NOMO-1 treated with DMSO at 0.1 percent for 48 hours (cell line): ENCODE results near the gene FLYWCH1.
A peak's percentile ranks its signal among the peaks of the same experiment; 100 is the strongest.

Experiments used
- DNase-seq: peaks from one replicate; lab custom pipeline; 2025; ENCODE audit not compliant: unreplicated experiment; lab: John Stamatoyannopoulos, UW

FLYWCH1 gene

DNA sequence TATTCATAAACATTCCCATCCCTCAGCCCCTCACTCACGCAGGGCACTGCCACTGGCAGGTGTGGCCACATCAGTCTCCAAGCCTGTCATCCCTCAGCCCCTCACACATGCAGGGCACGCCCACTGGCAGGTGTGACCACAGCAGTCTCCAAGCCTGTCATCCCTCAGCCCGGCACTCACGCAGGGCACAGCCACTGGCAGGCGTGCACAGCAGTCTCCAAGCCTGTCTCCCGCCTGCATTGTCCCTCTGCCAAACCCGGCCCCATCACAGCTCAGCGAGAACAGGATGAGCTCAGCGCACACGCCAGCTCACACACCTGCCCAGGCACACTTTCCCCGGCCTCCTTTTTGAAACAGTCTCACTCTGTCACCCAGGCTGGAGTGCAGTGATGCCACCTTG, 40.9 kb downstream of the FLYWCH1 start:
- no peak for DNase-seq

DNA sequence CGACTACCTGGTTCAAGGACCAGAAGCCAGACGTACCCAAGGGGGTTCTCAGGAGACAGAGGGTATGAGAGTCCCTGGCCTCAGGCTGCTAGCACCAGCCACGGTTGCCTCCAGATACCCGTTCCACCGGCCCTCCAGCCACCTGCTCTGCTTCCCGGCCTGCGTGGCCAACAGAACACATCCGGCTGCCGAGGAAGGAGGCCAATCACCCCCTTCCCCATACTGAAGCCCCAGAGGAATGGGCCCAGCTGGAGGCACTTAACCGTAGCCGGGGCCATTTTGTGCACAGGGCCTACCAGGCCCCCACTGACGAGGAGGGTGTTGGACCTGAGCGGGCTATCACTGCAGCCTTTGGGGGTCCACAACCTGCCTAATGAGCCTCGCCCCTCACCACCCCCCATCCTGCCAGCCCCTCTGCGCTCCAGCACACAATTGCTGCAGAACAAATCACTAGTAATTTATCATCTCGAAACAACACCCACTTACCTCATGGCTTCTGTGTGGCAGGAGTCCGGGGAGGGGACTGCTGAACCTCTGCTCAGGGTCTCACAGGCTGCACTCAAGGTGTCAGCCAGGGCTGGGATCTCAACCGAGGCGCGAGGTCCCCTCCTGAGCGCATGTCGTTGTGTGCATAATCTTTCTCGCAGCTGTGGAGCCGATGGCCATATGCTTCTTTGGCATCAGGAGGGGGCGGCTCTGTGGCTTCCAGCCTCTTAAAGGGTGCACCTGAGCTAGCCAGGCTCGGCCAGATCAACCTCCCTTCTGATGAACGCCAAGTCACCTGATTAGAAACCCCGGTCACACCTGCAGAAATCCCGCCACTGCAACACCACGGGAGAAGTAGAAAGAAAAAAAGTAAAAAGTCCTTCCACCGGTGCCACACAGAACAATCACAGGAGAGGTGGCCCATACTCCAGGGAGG, 42.2 kb downstream of the FLYWCH1 start:
- no peak for DNase-seq

DNA sequence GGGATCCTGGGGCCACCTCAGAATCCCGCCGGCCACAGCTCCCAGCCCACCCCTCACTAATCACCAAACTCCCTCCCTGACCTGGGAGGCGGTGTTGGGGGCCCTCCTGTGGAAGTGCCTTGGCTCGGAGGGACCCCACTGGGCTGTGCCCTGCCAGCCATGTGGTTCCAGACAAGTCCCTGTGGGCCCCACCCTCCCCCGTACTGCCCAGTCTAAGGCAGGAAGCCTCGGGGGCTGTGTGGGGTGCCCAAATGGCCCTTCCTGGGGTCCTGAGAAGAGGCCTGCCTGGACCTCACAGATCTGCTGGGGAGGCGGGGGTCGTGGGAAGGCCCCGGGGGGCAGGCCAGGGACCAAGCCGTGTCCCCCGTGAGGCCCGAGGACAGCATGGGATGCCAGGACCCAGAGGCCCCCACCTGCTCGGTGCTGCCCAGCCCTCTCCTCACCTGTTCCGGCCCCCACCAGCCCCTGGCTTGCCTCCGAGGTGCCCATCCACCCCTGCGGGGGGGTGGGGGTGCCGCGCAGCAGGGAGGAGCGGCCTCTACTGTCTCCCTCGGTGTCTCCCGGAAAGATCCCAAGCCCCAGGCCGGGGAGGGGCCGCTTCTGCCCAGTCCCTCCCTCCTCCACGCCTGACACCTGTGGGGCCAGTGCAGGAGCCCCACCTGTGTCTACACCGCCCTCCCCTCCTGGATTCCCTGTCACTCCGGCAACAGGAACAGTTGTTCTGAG, 43.1 kb downstream of the FLYWCH1 start:
- no peak for DNase-seq

DNA sequence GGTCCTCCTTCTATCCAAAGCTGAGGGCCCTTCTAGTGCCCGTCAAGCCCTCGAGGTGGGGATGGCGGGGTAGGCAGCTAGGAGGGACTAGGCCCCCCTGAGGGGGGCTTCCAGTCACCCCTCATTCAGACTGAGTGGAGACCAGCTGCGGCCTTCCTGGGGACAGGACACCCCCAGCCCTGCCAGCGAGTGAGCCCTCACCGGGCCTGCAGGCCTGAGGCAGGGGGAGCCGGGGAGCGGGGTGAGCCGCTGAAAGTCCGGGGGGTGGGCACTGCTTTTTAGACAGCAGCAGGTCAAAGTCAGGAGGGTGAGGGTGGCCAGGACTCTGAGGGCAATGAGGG, 43.7 kb downstream of the FLYWCH1 start:
- DNase-seq: no peak

DNA sequence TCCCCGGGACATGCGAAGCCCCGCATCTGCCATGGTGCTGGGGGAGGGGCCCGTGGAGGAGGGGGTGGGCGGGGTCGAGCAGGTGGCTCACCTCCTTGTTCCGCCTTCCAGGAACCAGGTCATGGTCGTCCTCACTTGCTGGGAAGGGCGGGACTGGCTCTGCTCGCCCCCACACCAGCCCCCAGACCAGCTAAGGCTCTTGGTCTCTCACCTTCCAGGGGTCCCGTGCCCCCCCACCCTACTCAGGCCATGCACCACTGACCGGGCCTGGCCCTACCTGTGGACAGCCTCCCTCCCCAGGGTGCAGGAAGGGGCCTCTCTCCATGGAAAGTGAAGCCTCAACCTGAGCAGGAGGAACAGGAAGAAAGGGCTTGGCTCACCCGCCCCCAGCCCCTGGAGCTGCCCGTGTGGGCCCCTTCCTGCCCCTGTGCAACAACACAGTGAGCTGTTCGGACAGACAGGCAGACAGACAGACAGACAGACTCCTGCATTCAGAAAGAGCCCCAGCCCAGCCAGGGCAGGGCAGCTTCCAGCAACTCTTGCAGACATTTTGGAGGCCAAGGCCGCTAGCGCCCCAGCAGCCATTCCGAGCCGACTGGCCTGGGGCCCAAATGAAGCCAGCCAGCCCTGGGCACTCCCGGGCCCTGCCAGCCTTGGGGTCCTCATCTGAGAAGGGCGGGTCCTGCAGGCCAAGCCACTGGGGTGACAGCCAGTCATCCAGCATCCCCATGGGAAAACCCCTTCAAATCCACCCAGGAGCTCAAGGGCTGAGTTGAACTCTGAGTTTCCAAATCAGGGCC, 44.2 kb downstream of the FLYWCH1 start:
- peak; percentile 46 for DNase-seq

DNA sequence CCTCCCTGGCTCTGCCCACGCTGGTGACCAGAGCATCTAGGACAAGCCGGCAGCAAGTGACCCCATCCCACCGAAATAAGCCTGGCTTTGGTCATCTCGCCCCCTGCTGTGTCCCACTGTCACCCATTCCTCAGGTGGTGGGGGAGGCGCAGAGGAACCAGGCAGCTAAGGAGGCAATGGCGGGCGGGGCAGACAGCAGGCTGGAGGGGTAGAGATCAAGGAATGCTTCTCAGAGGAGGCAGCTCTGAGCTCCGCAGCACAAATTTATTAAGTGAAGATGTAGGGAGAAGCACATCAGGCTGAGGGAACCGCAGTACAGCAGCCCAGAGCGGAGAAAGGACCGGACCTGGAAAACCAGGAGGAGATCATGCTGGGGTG, 44.8 kb downstream of the FLYWCH1 start:
- no peak for DNase-seq

DNA sequence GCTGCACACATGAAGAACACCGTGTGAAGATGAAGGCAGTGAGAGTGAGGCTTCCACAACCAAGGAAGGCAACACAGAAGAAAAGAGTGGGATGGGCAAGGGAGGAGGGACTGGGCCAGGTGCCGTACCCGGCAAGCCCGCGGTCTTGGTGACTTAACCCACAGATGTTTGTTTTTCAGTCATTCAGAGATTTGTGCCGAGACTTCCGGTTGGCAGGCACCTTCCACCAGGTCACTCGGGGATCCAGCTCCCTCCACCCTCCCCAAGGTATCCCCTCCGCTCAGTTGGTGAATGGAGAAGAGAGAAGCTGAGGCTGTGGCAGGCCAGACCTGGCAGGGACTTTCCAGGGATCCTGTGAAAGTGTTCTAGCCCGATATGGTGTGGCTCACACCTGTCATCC, 47.5 kb downstream of the FLYWCH1 start:
- no peak for DNase-seq

DNA sequence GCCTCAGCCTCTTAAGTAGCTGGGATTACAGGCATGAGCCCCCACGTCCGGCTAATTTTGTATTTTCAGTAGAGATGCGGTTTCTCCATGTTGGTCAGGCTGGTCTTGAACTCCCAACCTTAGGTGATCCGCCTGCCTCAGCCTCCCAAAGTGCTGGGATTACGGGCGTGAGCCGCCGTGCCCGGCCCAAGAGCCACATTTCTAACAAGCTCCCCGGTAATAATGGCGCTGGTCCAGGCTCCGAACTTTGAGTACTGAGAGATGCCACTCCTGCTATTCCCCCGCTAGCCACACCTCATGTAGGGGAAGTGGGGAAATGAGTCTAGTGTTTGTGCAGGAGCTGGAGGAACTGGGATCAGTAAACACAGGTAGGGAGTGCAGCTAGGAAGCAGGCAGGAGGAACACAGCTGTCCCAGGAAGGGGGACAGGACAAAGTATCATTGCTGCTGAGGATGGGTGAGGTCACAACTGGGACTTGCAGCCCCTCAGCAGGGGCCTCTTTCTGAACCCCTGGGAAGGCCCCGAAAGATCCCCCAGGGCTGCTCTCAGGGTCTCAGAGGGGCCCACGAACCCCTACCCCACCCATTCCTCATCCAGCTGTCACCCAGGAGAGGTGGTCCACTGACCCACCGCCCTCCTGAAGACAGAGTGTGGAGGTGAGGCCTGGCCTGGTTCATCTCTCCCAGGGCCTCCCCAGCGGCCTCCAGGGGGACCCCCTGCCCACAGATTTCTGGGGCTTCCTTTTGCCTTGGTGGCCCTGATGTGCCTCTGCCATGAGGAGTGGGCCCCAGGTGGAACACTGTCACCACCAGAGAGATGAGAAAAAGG, 48.7 kb downstream of the FLYWCH1 start:
- DNase-seq: no peak

DNA sequence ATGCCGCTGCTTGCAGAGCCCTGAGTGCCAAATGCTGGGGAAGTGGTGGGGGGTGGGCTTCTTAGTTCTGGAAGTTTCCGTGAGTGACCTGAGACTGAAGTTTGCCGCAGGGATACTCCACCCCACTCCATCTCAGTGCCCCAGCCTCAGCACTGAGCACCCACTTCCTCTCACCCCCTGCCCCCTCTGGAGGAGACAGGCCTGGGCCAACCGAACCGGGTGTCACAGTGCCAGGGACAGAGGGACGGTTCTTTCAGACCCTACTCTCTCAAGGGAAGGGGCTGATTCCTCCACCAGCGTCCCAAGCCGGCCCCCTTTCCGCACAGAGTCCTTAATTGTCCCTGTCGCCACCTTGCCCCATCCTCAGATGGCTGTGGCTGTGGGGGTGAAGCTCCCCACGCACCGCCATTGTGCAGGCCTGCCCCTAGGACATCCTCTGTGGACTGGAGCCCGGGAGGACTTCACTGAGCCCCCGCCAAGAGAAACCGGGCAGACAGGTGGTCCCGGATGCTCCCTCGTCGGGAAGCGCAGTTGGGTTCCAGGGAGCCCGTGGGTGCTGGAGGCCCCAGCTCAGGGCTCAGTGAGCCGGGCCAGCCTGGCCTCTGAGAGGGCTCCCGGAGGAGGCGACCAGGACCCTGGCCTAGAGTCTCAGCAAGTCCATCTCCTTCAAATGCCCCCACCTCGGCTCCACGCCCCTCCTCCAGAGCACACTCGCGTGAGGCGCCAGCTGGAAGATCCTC, 50.8 kb downstream of the FLYWCH1 start:
- no peak for DNase-seq

DNA sequence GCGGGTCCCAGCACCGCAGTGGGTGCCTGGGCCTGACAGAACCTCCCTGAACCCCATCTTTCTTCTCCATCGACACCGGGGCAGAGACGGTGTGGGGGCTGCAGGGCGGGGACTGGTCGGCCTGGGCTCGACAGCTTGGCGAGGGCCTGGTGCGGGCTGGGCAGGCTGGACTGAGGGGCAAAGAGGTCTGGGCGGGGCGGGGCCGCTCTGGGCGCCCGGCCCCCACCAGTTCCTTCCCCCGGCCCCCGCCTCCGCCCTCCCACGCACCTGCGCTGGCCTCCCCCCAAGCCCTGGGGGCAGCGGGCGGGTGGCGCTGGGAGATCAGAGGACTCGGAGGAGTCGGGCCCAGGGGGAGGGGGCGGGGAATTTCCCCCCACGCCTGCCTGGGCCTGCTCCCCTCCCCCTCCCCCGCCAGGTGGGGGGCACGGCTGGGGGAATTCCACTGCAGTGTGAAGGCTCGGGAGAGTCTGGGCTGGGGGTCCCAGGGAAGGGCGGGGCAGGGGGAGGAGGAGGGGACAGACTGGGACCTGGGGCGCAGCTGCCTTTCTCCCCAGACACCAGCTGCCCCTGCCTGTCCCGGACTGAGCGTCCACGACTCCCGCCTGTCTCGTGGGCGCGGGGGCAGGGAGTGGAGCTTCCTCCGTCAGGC, 51.5 kb downstream of the FLYWCH1 start:
- DNase-seq: no peak

DNA sequence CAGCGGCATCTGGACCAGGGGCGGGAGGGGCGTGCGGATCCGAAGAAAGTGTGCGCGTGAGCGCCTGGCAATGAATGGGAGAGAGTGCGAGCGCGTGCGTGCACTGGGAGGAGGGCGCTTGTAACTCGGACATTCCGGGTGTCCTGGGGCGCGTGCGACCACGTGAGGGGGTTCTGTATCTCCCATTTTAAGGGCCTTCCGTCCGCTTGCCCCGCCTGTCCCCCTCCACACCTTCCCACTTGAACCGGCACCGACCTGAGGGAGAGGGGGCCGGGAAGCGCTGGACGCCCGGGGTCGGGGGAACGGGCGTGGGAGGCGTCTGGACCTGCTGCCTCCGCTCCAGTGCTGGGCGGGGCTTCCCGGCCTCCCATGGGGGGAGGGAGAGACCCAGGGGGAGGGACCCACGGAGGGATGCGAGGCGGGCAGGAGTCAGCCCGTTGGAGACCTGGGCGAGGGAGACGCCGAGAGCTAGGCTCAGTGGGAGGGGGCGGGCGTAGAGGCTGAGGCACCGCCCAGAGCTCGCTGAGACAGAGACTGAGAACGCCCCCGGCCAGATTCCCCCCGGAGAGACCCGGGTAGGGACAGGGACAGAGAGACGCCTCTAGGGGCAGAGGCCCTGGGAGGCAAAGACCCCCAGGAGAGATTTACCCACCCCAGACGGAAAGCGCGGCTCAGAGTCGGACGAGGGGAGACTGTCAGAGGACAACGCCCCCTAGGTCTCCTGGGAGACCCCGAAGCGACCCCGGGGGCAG, 52.2 kb downstream of the FLYWCH1 start, which contains the start of gene KREMEN2:
KREMEN2 (plus strand) TSS at position 553 of the 752 bp plus-strand sequence. CDS start 246 bp downstream, outside the sequence.
- no peak for DNase-seq

DNA sequence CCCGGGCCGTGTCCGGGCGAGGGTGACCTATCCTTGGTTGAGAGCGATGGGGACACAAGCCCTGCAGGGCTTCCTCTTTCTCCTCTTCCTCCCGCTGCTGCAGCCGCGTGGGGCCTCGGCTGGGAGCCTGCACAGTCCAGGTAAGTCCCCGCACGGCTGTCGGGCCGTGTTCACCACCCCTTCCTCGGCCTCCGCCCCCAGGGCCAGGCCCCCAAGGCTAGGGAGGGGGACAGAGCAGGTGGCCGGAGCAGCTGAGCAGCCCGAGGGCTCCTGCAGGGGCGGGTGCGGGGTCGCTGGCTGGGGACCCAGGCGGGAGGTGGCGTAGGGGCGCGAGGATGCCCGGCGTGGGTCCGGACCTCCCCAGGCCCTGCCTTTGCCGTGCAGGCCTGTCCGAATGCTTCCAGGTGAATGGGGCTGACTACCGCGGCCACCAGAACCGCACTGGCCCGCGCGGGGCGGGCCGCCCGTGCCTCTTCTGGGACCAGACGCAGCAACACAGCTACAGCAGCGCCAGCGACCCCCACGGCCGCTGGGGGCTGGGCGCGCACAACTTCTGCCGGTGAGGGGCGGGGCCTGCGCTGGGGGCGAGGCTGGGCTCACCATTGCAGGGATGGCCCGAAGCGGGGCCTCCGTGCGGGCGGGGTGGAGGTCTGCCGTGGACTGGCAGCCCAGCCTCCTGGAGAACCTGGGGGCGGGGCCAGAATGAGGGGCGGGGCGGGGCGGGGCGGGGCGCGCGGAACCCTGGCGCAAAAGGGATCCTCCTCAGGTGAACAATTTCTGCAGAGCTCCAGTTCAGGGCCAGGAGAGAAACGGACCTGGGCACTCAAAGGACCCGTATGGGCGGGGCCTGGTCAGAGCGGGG, 53.0 kb downstream of the FLYWCH1 start:
- peak; percentile 80 for DNase-seq

DNA sequence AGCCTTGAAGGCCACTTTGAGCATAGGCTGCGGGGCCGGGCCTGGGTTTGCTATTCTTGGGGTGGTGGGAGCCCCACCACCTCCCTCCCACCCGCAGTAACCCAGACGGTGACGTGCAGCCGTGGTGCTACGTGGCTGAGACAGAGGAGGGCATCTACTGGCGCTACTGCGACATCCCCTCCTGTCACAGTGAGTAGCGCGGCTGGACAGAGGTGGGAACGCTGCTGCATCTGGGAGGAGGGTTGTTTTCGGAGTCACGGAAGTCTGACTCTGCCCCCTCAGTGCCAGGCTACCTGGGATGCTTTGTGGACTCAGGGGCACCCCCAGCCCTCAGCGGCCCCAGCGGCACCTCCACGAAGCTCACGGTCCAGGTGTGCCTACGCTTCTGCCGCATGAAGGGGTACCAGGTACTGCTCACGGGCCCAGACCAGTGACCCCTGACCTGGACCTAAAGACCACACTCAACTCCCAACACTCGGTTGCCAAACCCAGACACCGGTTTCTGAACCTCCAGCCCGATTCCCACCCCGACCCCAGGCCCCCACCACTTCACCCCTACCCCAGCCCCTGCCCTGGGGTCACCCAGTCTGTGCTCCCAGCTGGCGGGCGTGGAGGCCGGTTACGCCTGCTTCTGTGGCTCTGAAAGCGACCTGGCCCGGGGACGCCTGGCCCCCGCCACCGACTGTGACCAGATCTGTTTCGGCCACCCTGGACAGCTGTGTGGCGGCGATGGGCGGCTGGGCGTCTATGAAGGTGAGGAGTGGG, 54.5 kb downstream of the FLYWCH1 start:
- DNase-seq: no peak

DNA sequence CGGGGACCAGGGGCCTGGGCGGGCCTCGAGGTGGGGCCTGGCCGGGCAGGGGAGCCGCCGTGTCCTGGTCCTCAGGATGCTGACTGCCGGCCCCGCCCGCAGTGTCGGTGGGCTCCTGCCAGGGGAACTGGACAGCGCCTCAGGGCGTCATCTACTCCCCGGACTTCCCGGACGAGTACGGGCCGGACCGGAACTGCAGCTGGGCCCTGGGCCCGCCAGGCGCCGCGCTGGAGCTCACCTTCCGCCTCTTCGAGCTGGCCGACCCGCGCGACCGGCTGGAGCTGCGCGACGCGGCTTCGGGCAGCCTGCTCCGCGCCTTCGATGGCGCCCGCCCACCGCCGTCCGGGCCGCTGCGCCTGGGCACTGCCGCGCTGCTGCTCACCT, 55.1 kb downstream of the FLYWCH1 start:
- no peak for DNase-seq

DNA sequence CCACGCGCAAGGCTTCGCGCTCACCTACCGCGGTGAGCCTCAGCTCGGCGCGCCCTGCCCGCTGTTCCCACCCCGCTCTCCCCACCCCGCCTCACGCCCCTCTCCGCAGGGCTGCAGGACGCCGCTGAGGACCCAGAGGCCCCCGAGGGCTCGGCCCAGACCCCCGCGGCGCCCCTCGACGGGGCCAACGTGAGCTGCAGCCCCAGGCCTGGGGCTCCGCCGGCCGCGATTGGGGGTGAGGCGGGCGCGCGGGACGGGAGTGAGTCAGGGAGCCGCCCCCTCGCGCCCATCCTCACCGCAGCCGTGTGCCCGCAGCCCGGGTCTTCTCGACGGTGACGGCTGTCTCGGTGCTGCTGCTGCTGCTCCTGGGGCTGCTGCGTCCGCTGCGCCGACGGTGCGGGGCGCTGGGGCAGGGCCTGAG, 55.5 kb downstream of the FLYWCH1 start:
- no peak for DNase-seq

DNA sequence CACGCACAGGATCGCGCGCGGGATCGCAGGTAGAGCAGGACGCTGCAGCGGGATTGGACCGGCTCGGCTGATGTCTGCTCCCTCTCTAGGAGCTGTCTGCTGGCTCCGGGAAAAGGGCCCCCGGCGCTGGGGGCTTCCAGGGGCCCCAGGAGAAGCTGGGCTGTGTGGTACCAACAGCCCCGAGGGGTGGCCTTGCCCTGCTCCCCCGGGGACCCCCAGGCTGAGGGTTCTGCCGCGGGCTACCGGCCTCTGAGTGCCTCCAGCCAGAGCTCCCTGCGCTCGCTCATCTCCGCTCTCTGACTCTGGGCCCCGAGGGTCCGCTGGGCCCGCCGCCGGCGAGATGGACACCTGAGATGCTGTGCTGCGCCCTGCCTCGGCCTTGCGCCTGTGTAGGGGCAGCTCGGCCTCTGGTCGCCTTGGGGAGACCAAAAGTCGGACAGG, 56.0 kb downstream of the FLYWCH1 start:
- no peak for DNase-seq

DNA sequence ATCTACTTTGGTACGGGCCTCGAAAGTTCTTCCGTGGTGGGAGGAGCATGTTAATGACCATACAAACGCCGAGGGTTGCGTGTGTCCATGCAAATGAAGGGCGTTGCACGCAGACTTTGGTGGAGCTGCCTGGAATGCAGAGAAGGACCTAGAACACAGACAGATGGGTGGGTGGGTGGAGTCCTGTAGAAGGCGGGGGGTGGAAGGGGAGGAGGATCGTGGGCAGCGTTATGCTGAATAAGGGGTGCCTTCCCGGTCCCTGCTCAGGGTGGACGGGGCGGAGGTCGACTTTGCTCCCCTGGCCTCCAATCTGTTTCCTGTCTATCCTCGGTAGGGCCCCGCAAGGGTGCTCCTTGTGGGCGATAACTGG, 56.6 kb downstream of the FLYWCH1 start:
- DNase-seq: peak; percentile 65
